GM13977 (cell line): Measurements from ENCODE around the gene PLOD1.

Source experiments
- DNase-seq: peaks from one replicate; pipeline ENCODE4 v3.0.0; 2012; ENCODE audit warnings: low spot score
- CTCF ChIP-seq: IDR thresholded peaks from 2 replicates; pipeline ENCODE4 v1.5.1; 2012; ENCODE audit warnings: mild to moderate bottlenecking, control low read depth; ENCODE audit not compliant: insufficient read depth; ENCODE audit errors: extremely low read depth, missing control alignments
- in situ Hi-C: fragments of 300-500 bp; cut with MboI; formaldehyde crosslinking; loops from one replicate; pipeline ENCODE4 v1.12.0; 2022; ENCODE audit warnings: low sequenced_read_pairs, low pct_unique_long_range_greater_than_20kb, mixed read lengths, inconsistent platforms; ENCODE audit not compliant: unreplicated experiment

The PLOD1 gene

GRCh38 chr1:11934302-11935056 lies at the start of gene PLOD1:
Gene PLOD1, plus strand, starts transcription at chr1:11934717. Its CDS starts 63 bp downstream, at chr1:11934780.
- in situ Hi-C loops, result no loop called here
- peak; percentile 95 for DNase-seq
- TF ChIP-seq CTCF, result no peak

- no peak for TF ChIP-seq CTCF
- in situ Hi-C loops, result no loop called here
- no peak for DNase-seq
Observed at GRCh38 chr1:11885916-11886315, 48.6 kb upstream of the PLOD1 start.

- TF ChIP-seq CTCF, result no peak
- in situ Hi-C loops, result no loop called here
- no peak for DNase-seq
Observed at GRCh38 chr1:11886986-11887665, 47.4 kb upstream of the PLOD1 start.

- in situ Hi-C loops, result no loop called here
- DNase-seq, result no peak
- TF ChIP-seq CTCF, result no peak
Observed at GRCh38 chr1:11887666-11888007, 46.9 kb upstream of the PLOD1 start.

- DNase-seq, result no peak
- in situ Hi-C loops, result no loop called here
- TF ChIP-seq CTCF, result no peak
Observed at GRCh38 chr1:11888206-11888876, 46.2 kb upstream of the PLOD1 start.

GRCh38 chr1:11888877-11889208 lies 45.7 kb upstream of the PLOD1 start:
- DNase-seq, result no peak
- in situ Hi-C loops, result no loop called here

More at GRCh38 chr1:11888877-11889208, 45.7 kb upstream of the PLOD1 start:
- no peak for TF ChIP-seq CTCF
